ENCODE data around the gene UCP3.

Gene UCP3

GRCh38 chr11:74019104-74019738, 10.3 kb upstream of the UCP3 start:
- no peaks in the 10 kb centered on the region for H3K79me2 ChIP-seq
- H3K4me2 ChIP-seq (ENCODE audit: low read length), result peak overlapping the region; percentile 22
- no peaks in the 10 kb centered on the region for H3K36me3 ChIP-seq (ENCODE audit: control insufficient read depth, insufficient read depth, low read length)
- no peaks in the 10 kb centered on the region for H3K27me3 ChIP-seq (ENCODE audit: control insufficient read depth, insufficient read depth, low read length)
- H3K4me1 ChIP-seq, result no peaks in the 10 kb centered on the region
- H3K9me3 ChIP-seq (ENCODE audit: control insufficient read depth, low read length), result no peaks in the 10 kb centered on the region
- H3K27ac ChIP-seq, result peak overlapping the region; percentile 34
- TF ChIP-seq CTCF (IDR thresholded peaks at IDR 0.05), result no peak
- H3K4me3 ChIP-seq (ENCODE audit: low read depth, low read length), result no peak overlapping the region
- H3K9ac ChIP-seq, result no peak overlapping the region
- H2AFZ ChIP-seq, result no peak overlapping the region

- Histone ChIP-seq H3K9ac (no peak overlapping the region), H3K27me3 (ENCODE audit: control insufficient read depth, insufficient read depth, low read length) (no peaks in the 10 kb centered on the region), H2AFZ (no peak overlapping the region), H3K79me2 (no peaks in the 10 kb centered on the region), H3K4me2 (ENCODE audit: low read length) (peak overlapping the region; percentile 22), H3K4me3 (ENCODE audit: low read depth, low read length) (no peak overlapping the region), H3K27ac (peak overlapping the region; percentile 34), H3K4me1 (no peaks in the 10 kb centered on the region), H3K9me3 (ENCODE audit: control insufficient read depth, low read length) (no peaks in the 10 kb centered on the region), H3K36me3 (ENCODE audit: control insufficient read depth, insufficient read depth, low read length) (no peaks in the 10 kb centered on the region)
- TF ChIP-seq CTCF (IDR thresholded peaks at IDR 0.05), result no peak
These were observed 9.6 kb upstream of the UCP3 start for GRCh38 chr11:74018331-74019005.

GRCh38 chr11:74017631-74018030, 8.7 kb upstream of the UCP3 start:
- Histone ChIP-seq H2AFZ (no peak overlapping the region), H3K9me3 (ENCODE audit: control insufficient read depth, low read length) (no peaks in the 10 kb centered on the region), H3K9ac (no peak overlapping the region), H3K4me1 (no peaks in the 10 kb centered on the region), H3K4me3 (ENCODE audit: low read depth, low read length) (no peak overlapping the region), H3K36me3 (ENCODE audit: control insufficient read depth, insufficient read depth, low read length) (no peaks in the 10 kb centered on the region), H3K27ac (no peak overlapping the region), H3K27me3 (ENCODE audit: control insufficient read depth, insufficient read depth, low read length) (no peaks in the 10 kb centered on the region), H3K4me2 (ENCODE audit: low read length) (no peak overlapping the region), H3K79me2 (no peaks in the 10 kb centered on the region)
- TF ChIP-seq CTCF (IDR thresholded peaks at IDR 0.05), result no peak

DNA sequence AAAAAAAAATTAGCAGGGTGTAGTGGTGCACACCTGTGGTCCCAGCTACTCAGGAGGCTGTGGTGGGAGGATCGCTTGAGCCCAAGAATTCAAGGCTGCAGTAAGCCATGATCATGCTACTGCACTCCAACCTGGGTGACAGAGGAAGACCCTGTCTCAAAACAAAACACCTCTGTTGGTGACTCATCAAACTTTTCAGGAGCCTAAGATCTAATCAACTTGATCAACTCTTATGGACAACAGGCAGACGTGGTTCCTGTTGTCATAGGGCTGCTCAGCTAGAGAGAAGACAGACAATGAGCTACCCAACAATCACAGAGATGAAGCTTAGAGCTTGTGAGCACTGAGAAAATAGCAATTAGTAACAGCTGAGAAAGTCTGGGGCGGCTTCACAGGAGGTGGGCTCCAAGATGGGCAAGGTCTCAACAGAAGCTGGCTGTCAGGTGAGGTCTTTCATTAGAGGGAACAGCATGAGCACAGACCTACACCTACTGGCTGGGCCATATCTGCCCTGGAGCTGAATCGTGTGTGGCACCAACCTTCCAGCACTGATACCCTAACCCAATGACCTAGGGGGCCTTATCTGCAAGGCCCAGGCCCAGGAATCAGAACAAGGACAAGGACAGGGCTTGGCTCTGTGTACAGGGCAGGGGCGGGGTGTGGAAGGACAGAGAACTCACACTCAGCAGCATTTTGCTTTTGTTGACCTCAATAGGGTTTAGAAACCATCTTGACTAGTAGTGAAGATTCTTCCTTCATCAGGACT, 7.2 kb upstream of the UCP3 start:
- Histone ChIP-seq H3K4me1 (no peaks in the 10 kb centered on the region), H3K9me3 (ENCODE audit: control insufficient read depth, low read length) (no peaks in the 10 kb centered on the region), H3K4me2 (ENCODE audit: low read length) (no peak overlapping the region), H3K27ac (no peak overlapping the region), H3K79me2 (no peaks in the 10 kb centered on the region), H3K9ac (no peak overlapping the region), H3K27me3 (ENCODE audit: control insufficient read depth, insufficient read depth, low read length) (no peaks in the 10 kb centered on the region), H2AFZ (no peak overlapping the region), H3K4me3 (ENCODE audit: low read depth, low read length) (no peak overlapping the region), H3K36me3 (ENCODE audit: control insufficient read depth, insufficient read depth, low read length) (no peaks in the 10 kb centered on the region)
- TF ChIP-seq CTCF (IDR thresholded peaks at IDR 0.05), result no peak

Data from parathyroid adenoma (tissue), 2 donors.